ENCODE measurements around the gene SUN1.
"Not testable (repeated sequence)": the region's sequence is repeated elsewhere in the genome, so short reads cannot be mapped to it uniquely, and the experiment has no call there.

DNA sequence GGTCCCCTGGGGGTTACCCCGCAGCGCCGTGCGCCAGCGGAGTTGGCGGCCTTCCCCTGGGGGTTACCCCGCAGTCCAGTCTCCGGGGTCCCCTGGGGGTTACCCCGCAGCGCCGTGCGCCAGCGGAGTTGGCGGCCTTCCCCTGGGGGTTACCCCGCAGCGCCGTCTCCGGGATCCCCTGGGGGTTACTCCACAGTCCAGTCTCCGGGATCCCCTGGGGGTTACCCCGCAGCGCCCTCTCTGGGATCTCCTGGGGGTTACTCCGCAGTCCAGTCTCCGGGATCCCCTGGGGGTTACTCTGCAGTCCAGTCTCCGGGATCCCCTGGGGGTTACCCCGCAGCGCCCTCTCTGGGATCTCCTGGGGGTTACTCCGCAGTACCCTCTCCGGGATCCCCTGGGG, 15.5 kb downstream of the SUN1 start:
- TF ChIP-seq, protein P1, sequence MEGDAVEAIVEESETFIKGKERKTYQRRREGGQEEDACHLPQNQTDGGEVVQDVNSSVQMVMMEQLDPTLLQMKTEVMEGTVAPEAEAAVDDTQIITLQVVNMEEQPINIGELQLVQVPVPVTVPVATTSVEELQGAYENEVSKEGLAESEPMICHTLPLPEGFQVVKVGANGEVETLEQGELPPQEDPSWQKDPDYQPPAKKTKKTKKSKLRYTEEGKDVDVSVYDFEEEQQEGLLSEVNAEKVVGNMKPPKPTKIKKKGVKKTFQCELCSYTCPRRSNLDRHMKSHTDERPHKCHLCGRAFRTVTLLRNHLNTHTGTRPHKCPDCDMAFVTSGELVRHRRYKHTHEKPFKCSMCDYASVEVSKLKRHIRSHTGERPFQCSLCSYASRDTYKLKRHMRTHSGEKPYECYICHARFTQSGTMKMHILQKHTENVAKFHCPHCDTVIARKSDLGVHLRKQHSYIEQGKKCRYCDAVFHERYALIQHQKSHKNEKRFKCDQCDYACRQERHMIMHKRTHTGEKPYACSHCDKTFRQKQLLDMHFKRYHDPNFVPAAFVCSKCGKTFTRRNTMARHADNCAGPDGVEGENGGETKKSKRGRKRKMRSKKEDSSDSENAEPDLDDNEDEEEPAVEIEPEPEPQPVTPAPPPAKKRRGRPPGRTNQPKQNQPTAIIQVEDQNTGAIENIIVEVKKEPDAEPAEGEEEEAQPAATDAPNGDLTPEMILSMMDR (IDR thresholded peaks at IDR 0.05; ENCODE audit: low read depth, low read length), result not testable (repeated sequence)
- TF ChIP-seq MYC (IDR thresholded peaks at IDR 0.05; ENCODE audit: low read depth, low read length), result not testable (repeated sequence)
- TF ChIP-seq, protein P2, sequence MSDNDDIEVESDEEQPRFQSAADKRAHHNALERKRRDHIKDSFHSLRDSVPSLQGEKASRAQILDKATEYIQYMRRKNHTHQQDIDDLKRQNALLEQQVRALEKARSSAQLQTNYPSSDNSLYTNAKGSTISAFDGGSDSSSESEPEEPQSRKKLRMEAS (IDR thresholded peaks at IDR 0.05; ENCODE audit: low read depth, low read length), result not testable (repeated sequence)

Data from NB4 (cell line).